Activated T-helper 2 cell treated with anti-CD3 and anti-CD28 coated beads, Interferon-gamma antibody, Interleukin-2, Interleukin-4, amounts not matched to agents 10 μg/mL and 5 μg/mL and 100 μg/mL, durations not matched to agents 14 hours and 24 hours and 36 hours (primary cell): Measurements from ENCODE around the gene YJEFN3. TPM values are rescaled to one million over a fixed set of nuclear protein-coding genes. Genes with fewer than 3 reads are reported as not detected.

ENCODE experiments used
- DNase-seq: peaks from one replicate; pipeline ENCODE4 v3.0.0; 2021; ENCODE audit warnings: low spot score
- H3K27ac Mint-ChIP-seq: one replicate; pipeline ENCODE4 v1.8.0; 2021; ENCODE audit warnings: mixed read lengths
- H3K27me3 Mint-ChIP-seq: one replicate; pipeline ENCODE4 v1.8.0; 2021; ENCODE audit warnings: low read depth, mixed read lengths
- H3K36me3 Mint-ChIP-seq: one replicate; pipeline ENCODE4 v1.8.0; 2021; ENCODE audit warnings: low read depth, mixed read lengths
- H3K4me1 Mint-ChIP-seq: one replicate; pipeline ENCODE4 v1.8.0; 2021; ENCODE audit warnings: low read depth, mixed read lengths
- H3K4me3 Mint-ChIP-seq: one replicate; pipeline ENCODE4 v1.8.0; 2021; ENCODE audit warnings: low read depth, mild to moderate bottlenecking, moderate library complexity, mixed read lengths
- H3K9me3 Mint-ChIP-seq: one replicate; pipeline ENCODE4 v1.8.0; 2021; ENCODE audit warnings: mixed read lengths
- intact Hi-C: fragments of 100-400 bp; cut with micrococcal nuclease; formaldehyde crosslinking; loops from one replicate; pipeline ENCODE4 v1.15.1; 2023
- total RNA-seq: library from RNA; stranded (reverse); gene quantifications from 2 replicates; pipeline ENCODE4 v1.2.3, GENCODE V29; 2022

YJEFN3 gene
- total RNA-seq, 1 donor from 2014 or later: 9.0 TPM

GRCh38 chr19:19489804-19490204 lies 38.9 kb upstream of the YJEFN3 start:
- H3K4me1 Mint-ChIP-seq: peaks cover 36% of the 10 kb centered on the region
- no peak for DNase-seq
- intact Hi-C loops: loop anchor here (1.0 to 5.0 kb wide), 4 partner anchors 31 to 124 kb away; no protein-coding TSS in a partner anchor

GRCh38 chr19:19490214-19490968 lies 38.3 kb upstream of the YJEFN3 start:
- DNase-seq: peak; percentile 73
- H3K4me1 Mint-ChIP-seq: peaks cover 35% of the 10 kb centered on the region
- H3K4me3 Mint-ChIP-seq: peak overlapping the region; percentile 13

More at GRCh38 chr19:19489804-19490204, 38.9 kb upstream of the YJEFN3 start:
- no peaks in the 10 kb centered on the region for H3K9me3 Mint-ChIP-seq
- peak overlapping the region; percentile 13 for H3K4me3 Mint-ChIP-seq
- H3K27me3 Mint-ChIP-seq: no peaks in the 10 kb centered on the region
- peaks cover 26% of the 10 kb centered on the region for H3K36me3 Mint-ChIP-seq
- H3K27ac Mint-ChIP-seq: peak overlapping the region; percentile 98

GRCh38 chr19:19491321-19492025 lies 37.2 kb upstream of the YJEFN3 start:
- peaks cover 34% of the 10 kb centered on the region for H3K4me1 Mint-ChIP-seq
- DNase-seq: no peak
- no peaks in the 10 kb centered on the region for H3K9me3 Mint-ChIP-seq
- intact Hi-C loops: no loop called here
- no peak overlapping the region for H3K4me3 Mint-ChIP-seq
- H3K36me3 Mint-ChIP-seq: peaks cover 39% of the 10 kb centered on the region
- H3K27ac Mint-ChIP-seq: no peak overlapping the region
- H3K27me3 Mint-ChIP-seq: no peaks in the 10 kb centered on the region

More at GRCh38 chr19:19490214-19490968, 38.3 kb upstream of the YJEFN3 start:
- Mint-ChIP-seq H3K36me3 (peaks cover 29% of the 10 kb centered on the region), H3K27me3 (no peaks in the 10 kb centered on the region), H3K27ac (peak overlapping the region; percentile 98), H3K9me3 (no peaks in the 10 kb centered on the region)
- intact Hi-C loops: loop anchor here (1.0 kb wide), 1 partner anchor 124 kb away; no protein-coding TSS in a partner anchor

GRCh38 chr19:19492026-19492610 lies 36.6 kb upstream of the YJEFN3 start:
- no peak overlapping the region for H3K27ac Mint-ChIP-seq
- intact Hi-C loops: no loop called here
- H3K9me3 Mint-ChIP-seq: no peaks in the 10 kb centered on the region
- H3K36me3 Mint-ChIP-seq: peaks cover 45% of the 10 kb centered on the region
- H3K27me3 Mint-ChIP-seq: no peaks in the 10 kb centered on the region
- no peak overlapping the region for H3K4me3 Mint-ChIP-seq
- peaks cover 34% of the 10 kb centered on the region for H3K4me1 Mint-ChIP-seq
- no peak for DNase-seq

- intact Hi-C loops: no loop called here
- DNase-seq: no peak
- Mint-ChIP-seq H3K36me3 (peaks cover 53% of the 10 kb centered on the region), H3K4me3 (no peak overlapping the region), H3K27me3 (no peaks in the 10 kb centered on the region), H3K27ac (no peak overlapping the region), H3K9me3 (no peaks in the 10 kb centered on the region), H3K4me1 (peaks cover 19% of the 10 kb centered on the region)
Observed at GRCh38 chr19:19493841-19494546, 34.7 kb upstream of the YJEFN3 start.

- no peak overlapping the region for H3K27ac Mint-ChIP-seq
- no peaks in the 10 kb centered on the region for H3K4me1 Mint-ChIP-seq
- intact Hi-C loops: no loop called here
- no peaks in the 10 kb centered on the region for H3K27me3 Mint-ChIP-seq
- H3K9me3 Mint-ChIP-seq: no peaks in the 10 kb centered on the region
- H3K4me3 Mint-ChIP-seq: no peak overlapping the region
- H3K36me3 Mint-ChIP-seq: peaks cover 53% of the 10 kb centered on the region
- DNase-seq: no peak
Observed at GRCh38 chr19:19495614-19496603, 32.8 kb upstream of the YJEFN3 start.

GRCh38 chr19:19498255-19498991 lies 30.3 kb upstream of the YJEFN3 start:
- H3K27ac Mint-ChIP-seq: no peak overlapping the region
- no peak overlapping the region for H3K4me3 Mint-ChIP-seq
- H3K4me1 Mint-ChIP-seq: no peaks in the 10 kb centered on the region
- peaks cover 65% of the 10 kb centered on the region for H3K36me3 Mint-ChIP-seq
- DNase-seq: no peak
- H3K27me3 Mint-ChIP-seq: no peaks in the 10 kb centered on the region
- H3K9me3 Mint-ChIP-seq: no peaks in the 10 kb centered on the region
- intact Hi-C loops: no loop called here

- H3K36me3 Mint-ChIP-seq: peaks cover 64% of the 10 kb centered on the region
- H3K27ac Mint-ChIP-seq: no peak overlapping the region
- H3K4me3 Mint-ChIP-seq: no peak overlapping the region
- DNase-seq: no peak
- no peaks in the 10 kb centered on the region for H3K27me3 Mint-ChIP-seq
- intact Hi-C loops: no loop called here
- H3K4me1 Mint-ChIP-seq: no peaks in the 10 kb centered on the region
- no peaks in the 10 kb centered on the region for H3K9me3 Mint-ChIP-seq
Observed at GRCh38 chr19:19499272-19499995, 29.3 kb upstream of the YJEFN3 start.

- H3K36me3 Mint-ChIP-seq: peaks cover 65% of the 10 kb centered on the region
- no peaks in the 10 kb centered on the region for H3K27me3 Mint-ChIP-seq
- intact Hi-C loops: no loop called here
- no peaks in the 10 kb centered on the region for H3K9me3 Mint-ChIP-seq
- H3K27ac Mint-ChIP-seq: no peak overlapping the region
- H3K4me3 Mint-ChIP-seq: no peak overlapping the region
- no peak for DNase-seq
- H3K4me1 Mint-ChIP-seq: no peaks in the 10 kb centered on the region
Observed at GRCh38 chr19:19500975-19501644, 27.6 kb upstream of the YJEFN3 start.

GRCh38 chr19:19501798-19502197 lies 26.9 kb upstream of the YJEFN3 start:
- no peak for DNase-seq
- Mint-ChIP-seq H3K4me1 (no peaks in the 10 kb centered on the region), H3K4me3 (no peak overlapping the region), H3K27ac (no peak overlapping the region), H3K9me3 (no peaks in the 10 kb centered on the region), H3K27me3 (no peaks in the 10 kb centered on the region), H3K36me3 (peaks cover 64% of the 10 kb centered on the region)
- intact Hi-C loops: no loop called here
